ENCODE measurements around the gene KCNH6.

The KCNH6 gene

GRCh38 chr17:63526861-63527260, 3.7 kb downstream of the KCNH6 start:
- Histone ChIP-seq H3K4me1 (no peaks in the 10 kb centered on the region), H3K27me3 (ENCODE audit: low read depth) (peaks cover 16% of the 10 kb centered on the region), H3K9me3 (no peaks in the 10 kb centered on the region), H3K36me3 (replicated peaks) (no peaks in the 10 kb centered on the region), H3K4me3 (no peak overlapping the region)
- in situ Hi-C loops (cut with MboI; ENCODE audit: low sequenced_read_pairs): no loop called here
- no peak for DNase-seq (ENCODE audit: low spot score in 2 of 2)

- in situ Hi-C loops (cut with MboI; ENCODE audit: low sequenced_read_pairs): no loop called here
- H3K27me3 ChIP-seq (ENCODE audit: low read depth): peaks cover 16% of the 10 kb centered on the region
- no peak overlapping the region for H3K4me3 ChIP-seq
- no peaks in the 10 kb centered on the region for H3K9me3 ChIP-seq
- no peak for DNase-seq (ENCODE audit: low spot score in 2 of 2)
- H3K36me3 ChIP-seq (replicated peaks): no peaks in the 10 kb centered on the region
- H3K4me1 ChIP-seq: no peaks in the 10 kb centered on the region
Observed at GRCh38 chr17:63528183-63528582, 5.0 kb downstream of the KCNH6 start.

- H3K36me3 ChIP-seq (replicated peaks): no peaks in the 10 kb centered on the region
- no peaks in the 10 kb centered on the region for H3K4me1 ChIP-seq
- DNase-seq (ENCODE audit: low spot score in 2 of 2): no peak
- H3K9me3 ChIP-seq: no peaks in the 10 kb centered on the region
- in situ Hi-C loops (cut with MboI; ENCODE audit: low sequenced_read_pairs): no loop called here
- H3K27me3 ChIP-seq (ENCODE audit: low read depth): peaks cover 14% of the 10 kb centered on the region
- no peak overlapping the region for H3K4me3 ChIP-seq
Observed at GRCh38 chr17:63529711-63530556, 6.8 kb downstream of the KCNH6 start.

GRCh38 chr17:63530557-63531021, 7.4 kb downstream of the KCNH6 start:
- H3K36me3 ChIP-seq (replicated peaks): no peaks in the 10 kb centered on the region
- in situ Hi-C loops (cut with MboI; ENCODE audit: low sequenced_read_pairs): no loop called here
- no peaks in the 10 kb centered on the region for H3K9me3 ChIP-seq
- peaks cover 12% of the 10 kb centered on the region for H3K27me3 ChIP-seq (ENCODE audit: low read depth)
- H3K4me1 ChIP-seq: no peaks in the 10 kb centered on the region
- no peak for DNase-seq (ENCODE audit: low spot score in 2 of 2)
- H3K4me3 ChIP-seq: no peak overlapping the region

GRCh38 chr17:63531022-63531965, 8.1 kb downstream of the KCNH6 start:
- in situ Hi-C loops (cut with MboI; ENCODE audit: low sequenced_read_pairs): no loop called here
- no peaks in the 10 kb centered on the region for H3K9me3 ChIP-seq
- no peaks in the 10 kb centered on the region for H3K36me3 ChIP-seq (replicated peaks)
- H3K4me1 ChIP-seq: no peaks in the 10 kb centered on the region
- no peak for DNase-seq (ENCODE audit: low spot score in 2 of 2)
- peaks cover 7% of the 10 kb centered on the region for H3K27me3 ChIP-seq (ENCODE audit: low read depth)
- no peak overlapping the region for H3K4me3 ChIP-seq

- H3K27me3 ChIP-seq (ENCODE audit: low read depth): peaks cover under 1% of the 10 kb centered on the region; the same call in 1 of the 2 replicates
- no peaks in the 10 kb centered on the region for H3K4me1 ChIP-seq
- in situ Hi-C loops (cut with MboI; ENCODE audit: low sequenced_read_pairs): no loop called here
- no peak for DNase-seq (ENCODE audit: low spot score in 2 of 2)
- H3K36me3 ChIP-seq (replicated peaks): no peaks in the 10 kb centered on the region
- no peak overlapping the region for H3K4me3 ChIP-seq
- H3K9me3 ChIP-seq: no peaks in the 10 kb centered on the region
Observed at GRCh38 chr17:63533433-63534077, 10.4 kb downstream of the KCNH6 start.

- DNase-seq (ENCODE audit: low spot score in 2 of 2): no peak
- Histone ChIP-seq H3K36me3 (replicated peaks) (no peaks in the 10 kb centered on the region), H3K4me3 (no peak overlapping the region), H3K27me3 (ENCODE audit: low read depth) (peaks cover 2% of the 10 kb centered on the region; the same call in 1 of the 2 replicates), H3K4me1 (no peaks in the 10 kb centered on the region), H3K9me3 (no peaks in the 10 kb centered on the region)
- in situ Hi-C loops (cut with MboI; ENCODE audit: low sequenced_read_pairs): no loop called here
Observed at GRCh38 chr17:63534078-63534570, 11.0 kb downstream of the KCNH6 start.

- no peaks in the 10 kb centered on the region for H3K4me1 ChIP-seq
- no peak overlapping the region for H3K4me3 ChIP-seq
- H3K27me3 ChIP-seq (ENCODE audit: low read depth): peaks cover 2% of the 10 kb centered on the region; the same call in 1 of the 2 replicates
- in situ Hi-C loops (cut with MboI; ENCODE audit: low sequenced_read_pairs): no loop called here
- no peaks in the 10 kb centered on the region for H3K36me3 ChIP-seq (replicated peaks)
- H3K9me3 ChIP-seq: no peaks in the 10 kb centered on the region
- DNase-seq (ENCODE audit: low spot score in 2 of 2): no peak
Observed at GRCh38 chr17:63534816-63535455, 11.8 kb downstream of the KCNH6 start.

- in situ Hi-C loops (cut with MboI; ENCODE audit: low sequenced_read_pairs): no loop called here
- no peak overlapping the region for H3K4me3 ChIP-seq
Observed at GRCh38 chr17:63535640-63536039, 12.5 kb downstream of the KCNH6 start.

GRCh38 chr17:63537001-63537400, 13.8 kb downstream of the KCNH6 start:
- Histone ChIP-seq H3K4me1 (no peaks in the 10 kb centered on the region), H3K4me3 (no peak overlapping the region), H3K36me3 (replicated peaks) (no peaks in the 10 kb centered on the region), H3K9me3 (no peaks in the 10 kb centered on the region), H3K27me3 (ENCODE audit: low read depth) (peaks cover 2% of the 10 kb centered on the region; the same call in 1 of the 2 replicates)
- in situ Hi-C loops (cut with MboI; ENCODE audit: low sequenced_read_pairs): no loop called here
- no peak for DNase-seq (ENCODE audit: low spot score in 2 of 2)

More at GRCh38 chr17:63535640-63536039, 12.5 kb downstream of the KCNH6 start:
- Histone ChIP-seq H3K9me3 (no peaks in the 10 kb centered on the region), H3K36me3 (replicated peaks) (no peaks in the 10 kb centered on the region), H3K4me1 (no peaks in the 10 kb centered on the region), H3K27me3 (ENCODE audit: low read depth) (peaks cover 2% of the 10 kb centered on the region; the same call in 1 of the 2 replicates)
- DNase-seq (ENCODE audit: low spot score in 2 of 2): no peak

- peak in 1 of 2 experiments; percentile 64 for DNase-seq (ENCODE audit: low spot score in 2 of 2)
- in situ Hi-C loops (cut with MboI; ENCODE audit: low sequenced_read_pairs): no loop called here
- no peak overlapping the region; the same call in 1 of the 2 replicates for H3K4me3 ChIP-seq
Observed at GRCh38 chr17:63537991-63538692, 15.0 kb downstream of the KCNH6 start.

More at GRCh38 chr17:63537991-63538692, 15.0 kb downstream of the KCNH6 start:
- no peaks in the 10 kb centered on the region for H3K36me3 ChIP-seq (replicated peaks)
- H3K27me3 ChIP-seq (ENCODE audit: low read depth): peaks cover 2% of the 10 kb centered on the region; the same call in 1 of the 2 replicates
- H3K4me1 ChIP-seq: no peaks in the 10 kb centered on the region
- H3K9me3 ChIP-seq: no peaks in the 10 kb centered on the region

Measured in HAP-1 (cell line).